ENCODE measurements around the gene ANKRD52.
A peak's percentile ranks its signal among the peaks of the same experiment; 100 is the strongest.
"Not testable (repeated sequence)": the region's sequence is repeated elsewhere in the genome, so short reads cannot be mapped to it uniquely, and the experiment has no call there.

Gene ANKRD52

DNA sequence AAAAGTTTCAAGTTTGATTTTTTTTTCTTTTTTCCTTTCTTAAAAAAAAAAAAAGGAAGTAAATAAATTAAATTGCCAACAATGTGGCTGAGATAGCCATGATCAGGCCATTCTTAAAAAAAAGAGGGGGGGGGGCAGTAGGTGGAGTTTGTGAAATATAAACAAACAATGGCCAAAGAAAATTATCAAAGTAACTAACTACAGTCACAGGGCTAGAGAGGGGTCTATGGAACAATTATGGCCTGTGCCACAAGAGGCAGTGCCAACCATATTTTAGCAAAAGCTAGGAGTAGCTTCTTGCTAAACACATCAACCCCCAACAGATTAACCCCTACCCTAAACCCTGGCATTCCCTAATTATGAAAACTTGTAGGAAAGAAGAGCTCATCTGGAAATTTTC, 52.7 kb downstream of the ANKRD52 start:
- no peak for DNase-seq

DNA sequence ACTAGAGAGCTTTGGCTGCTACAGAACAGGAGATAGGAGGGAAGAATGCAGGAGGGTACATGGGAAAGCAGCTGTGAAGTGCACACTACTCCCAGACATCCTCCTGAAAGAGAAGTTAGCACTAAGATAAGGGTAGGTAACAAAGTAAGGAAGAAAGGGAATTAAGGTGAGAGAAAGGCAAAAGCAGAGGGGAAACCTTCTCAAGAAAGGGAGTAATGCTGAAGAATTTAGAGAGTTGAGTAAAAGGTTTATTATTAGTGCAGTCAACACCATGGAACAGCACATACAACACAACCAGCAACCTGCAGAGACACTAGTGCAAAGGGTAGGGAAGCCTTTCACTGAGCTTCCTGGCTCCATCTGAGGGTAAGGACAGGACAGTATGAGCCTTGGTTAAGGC, 53.9 kb downstream of the ANKRD52 start:
- DNase-seq = no peak

DNA sequence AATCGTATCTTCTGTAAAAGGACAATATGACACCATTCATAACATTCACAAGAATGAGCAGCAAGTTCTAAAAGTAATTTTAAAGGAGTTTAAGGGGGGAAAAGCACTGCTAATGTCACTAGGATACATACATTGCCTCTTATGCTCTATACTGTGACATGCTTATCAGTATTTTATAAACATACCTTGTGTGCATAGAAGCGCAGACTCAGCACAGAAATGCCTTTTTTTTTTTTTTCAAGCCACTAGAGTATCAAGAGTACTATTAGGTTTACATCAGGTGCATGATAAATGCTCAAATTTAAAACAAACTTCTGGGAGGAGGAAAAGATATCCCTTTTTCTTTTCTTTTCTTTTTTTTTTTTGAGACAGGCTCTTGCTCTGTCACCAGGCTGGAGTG, 55.3 kb downstream of the ANKRD52 start:
- DNase-seq = no peak

DNA sequence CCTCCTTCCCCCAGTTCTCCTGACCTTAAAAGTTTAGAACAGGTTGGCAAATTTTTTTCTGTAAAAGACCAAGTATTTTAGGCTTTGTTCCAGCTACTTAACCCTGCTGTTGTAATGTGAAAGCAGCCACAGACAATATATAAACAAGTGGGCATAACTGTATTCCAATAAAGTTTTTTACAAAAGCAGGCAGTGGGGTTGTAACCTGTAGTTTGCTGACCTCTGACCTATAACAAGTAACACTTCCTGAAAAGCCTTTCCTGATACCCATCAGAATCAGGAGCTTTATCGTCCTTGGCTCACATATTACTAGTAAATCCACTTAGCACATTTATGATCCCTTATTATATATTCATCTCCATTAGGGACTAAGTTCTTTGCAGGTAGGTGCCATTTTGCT, 55.8 kb downstream of the ANKRD52 start:
- DNase-seq = no peak

DNA sequence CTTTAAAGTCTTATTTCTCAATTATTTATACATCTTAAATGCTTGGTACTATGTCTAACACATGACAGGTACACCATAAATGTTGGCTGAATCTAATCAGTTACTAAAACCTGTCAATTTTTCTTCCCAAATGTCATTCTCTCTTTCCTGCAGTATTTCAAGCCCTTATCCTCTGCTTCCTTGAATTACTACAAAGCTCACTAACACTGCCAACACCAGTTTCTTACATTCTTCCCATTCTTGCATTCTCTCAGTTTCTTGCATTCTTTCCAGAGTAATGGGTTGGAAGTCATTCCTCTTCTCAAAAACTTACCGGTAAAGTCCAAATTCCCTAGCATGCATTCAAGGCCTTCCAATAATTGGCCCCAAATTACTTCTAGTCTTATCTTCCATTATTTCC, 59.3 kb downstream of the ANKRD52 start:
- no peak for DNase-seq

DNA sequence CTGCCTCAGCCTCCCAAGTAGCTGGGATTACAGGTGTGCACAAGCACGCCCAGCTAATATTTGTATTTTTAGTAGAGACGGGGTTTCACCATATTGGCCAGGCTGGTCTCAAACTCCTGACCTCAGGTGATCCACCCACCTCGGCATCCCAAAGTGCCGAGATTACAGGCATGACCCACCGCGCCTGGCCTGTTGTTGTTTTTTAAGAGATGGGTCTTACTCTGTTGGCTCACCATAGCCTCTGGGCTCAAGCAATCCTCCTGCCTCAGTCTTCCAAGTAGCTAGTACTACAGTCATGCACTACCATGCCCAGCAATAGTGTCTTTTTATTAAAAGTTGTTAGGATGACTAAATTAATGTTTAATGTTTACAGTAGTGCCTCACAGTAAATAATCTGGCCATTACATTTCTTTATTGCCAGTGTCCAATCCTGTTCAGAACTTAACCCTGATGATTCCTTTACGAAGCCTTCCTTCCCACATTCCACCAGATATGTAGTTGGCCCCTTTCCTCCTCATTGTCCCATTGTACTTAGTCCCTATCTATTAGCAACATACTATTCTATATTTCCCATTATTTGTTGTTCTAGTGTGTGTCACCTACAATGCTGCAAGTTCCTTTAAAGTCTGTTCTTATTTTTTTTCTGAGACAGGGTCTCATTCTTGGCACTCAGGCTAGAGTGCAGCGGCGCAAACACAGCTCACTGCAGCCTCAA, 60.1 kb downstream of the ANKRD52 start:
- no peak for DNase-seq

DNA sequence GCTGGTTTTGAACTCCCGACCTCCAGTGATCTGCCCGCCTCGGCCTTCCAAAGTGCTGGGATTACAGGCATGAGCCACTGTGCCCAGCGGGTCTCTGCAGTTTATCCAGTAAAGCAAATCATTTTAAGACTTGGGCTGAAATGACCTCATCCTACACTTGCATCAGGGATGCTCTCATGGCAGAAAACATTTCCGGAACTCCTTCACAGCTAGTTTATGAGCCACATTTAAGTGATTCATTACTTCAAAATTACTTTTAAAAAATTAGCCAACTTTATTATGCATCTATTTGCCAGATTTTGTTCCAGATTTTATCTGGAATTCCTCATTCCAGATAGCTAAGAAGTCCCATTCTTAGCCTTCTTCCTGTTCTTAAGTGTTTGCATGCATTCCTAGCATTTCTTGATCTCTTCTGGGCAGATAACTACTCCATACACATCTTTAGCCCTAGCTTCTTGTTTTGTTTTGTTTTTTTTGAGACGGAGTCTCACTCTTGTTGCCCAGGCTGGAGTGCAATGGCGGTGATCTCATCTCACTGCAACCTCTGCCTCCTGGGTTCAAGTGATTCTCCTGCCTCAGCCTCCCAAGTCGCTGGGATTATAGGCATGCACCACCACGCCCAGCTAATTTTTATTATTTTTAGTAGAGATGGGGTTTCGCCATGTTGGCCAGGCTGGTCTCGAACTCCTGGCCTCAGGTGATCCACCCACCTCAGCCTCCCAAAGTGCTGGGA, 61.2 kb downstream of the ANKRD52 start:
- DNase-seq = not testable (repeated sequence)

DNA sequence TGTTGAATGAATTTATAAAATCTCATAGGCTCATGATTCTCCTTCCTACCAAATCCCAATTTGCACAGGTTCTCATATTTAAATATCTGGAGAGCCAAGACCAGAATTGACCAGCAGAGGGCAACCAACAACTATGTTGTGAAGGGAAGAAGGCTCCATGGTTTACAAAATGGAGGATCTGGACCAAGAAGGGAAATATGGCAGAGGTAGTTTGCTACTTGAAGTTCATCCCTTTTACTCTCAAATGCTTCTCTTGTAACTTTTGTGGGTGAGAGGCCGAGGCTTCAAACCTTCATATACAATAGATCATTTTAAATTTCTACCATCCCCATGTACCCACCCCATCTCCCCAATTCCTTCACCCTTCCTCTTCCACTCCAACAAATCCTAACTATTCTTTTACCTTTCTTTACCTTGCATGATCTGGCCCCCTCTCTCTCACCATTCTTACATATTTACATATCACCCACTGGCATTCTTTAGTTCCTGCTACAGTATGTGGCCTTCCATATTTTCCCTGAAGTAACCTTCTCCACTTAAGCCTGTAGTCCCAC, 65.1 kb downstream of the ANKRD52 start:
- DNase-seq = peak; percentile 63

DNA sequence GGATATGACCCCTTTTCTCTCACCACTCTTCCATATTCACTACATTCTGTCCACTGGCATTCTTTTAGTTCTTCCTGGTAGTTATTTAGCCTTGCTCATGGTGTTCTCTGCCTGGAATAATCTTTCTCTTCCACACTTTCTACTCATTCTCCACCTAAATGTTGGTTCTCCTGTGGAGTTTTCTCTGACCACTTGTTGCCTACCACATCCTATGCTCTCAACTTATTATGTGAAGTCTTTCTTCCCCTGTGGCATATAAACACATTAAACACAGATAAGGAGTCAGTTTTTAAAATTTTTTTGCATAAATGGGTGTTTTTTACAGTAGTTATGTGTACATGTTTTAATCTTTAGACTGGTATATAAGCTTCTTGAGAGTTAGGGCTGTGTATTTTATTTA, 65.6 kb downstream of the ANKRD52 start:
- DNase-seq = no peak

DNA sequence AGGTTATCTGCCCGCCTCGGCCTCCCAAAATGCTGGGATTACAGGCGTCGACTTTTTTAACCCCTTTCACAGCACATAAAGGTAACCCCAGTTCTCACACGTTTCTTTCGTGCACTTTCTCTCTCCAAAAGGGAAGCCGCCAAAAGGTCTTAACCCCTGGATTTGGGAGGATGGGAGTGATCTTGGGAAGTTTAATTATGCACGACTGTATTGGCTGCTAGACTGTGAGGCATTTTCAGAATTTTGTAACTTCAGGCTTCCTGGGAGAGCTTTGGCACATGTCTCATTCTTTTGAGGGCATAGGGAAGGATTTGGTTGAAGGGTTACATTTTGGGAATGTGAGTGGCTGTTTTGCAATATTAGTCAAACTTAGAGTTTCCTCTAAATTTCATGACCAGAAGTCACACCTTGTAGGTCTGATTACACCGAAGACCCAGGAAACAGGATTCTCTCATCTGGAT, 67.5 kb downstream of the ANKRD52 start:
- DNase-seq = no peak

DNA sequence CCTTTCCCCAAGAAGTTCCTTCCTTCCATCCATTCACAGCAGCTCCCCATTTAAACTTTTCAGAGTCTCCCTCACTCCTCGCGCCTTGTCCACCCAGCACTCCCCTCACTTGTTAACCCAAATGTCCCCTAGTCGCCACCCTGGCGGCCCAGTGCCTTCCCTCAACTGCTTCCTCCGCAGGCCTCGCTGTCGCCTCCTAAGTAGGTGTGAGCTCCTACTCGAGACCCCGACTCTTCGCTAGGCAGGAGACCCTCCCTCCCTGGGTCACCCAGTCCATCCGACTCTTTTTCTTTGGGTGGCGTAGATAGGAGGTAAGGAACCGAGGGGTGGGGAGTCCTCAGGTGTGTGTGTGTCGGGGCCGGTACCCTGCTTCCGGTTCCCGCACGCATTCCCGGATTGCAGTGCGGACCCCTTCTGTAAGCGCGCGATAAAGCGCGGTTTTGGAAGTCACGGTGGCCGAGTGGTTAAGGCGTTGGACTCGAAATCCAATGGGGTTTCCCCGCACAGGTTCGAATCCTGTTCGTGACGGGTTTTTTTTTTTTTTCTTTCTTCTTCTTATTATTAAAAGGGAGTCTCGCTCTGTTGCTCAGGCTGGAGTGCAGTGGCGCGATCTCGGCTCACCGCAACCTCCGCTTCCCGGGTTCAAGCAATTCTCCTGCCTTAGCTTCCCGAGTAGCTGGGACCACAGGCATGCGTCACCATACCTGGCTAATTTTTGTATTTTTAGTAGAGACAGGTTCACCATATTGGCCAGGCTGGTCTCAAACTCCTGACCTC, 68.1 kb downstream of the ANKRD52 start:
- DNase-seq = peak; percentile 87

DNA sequence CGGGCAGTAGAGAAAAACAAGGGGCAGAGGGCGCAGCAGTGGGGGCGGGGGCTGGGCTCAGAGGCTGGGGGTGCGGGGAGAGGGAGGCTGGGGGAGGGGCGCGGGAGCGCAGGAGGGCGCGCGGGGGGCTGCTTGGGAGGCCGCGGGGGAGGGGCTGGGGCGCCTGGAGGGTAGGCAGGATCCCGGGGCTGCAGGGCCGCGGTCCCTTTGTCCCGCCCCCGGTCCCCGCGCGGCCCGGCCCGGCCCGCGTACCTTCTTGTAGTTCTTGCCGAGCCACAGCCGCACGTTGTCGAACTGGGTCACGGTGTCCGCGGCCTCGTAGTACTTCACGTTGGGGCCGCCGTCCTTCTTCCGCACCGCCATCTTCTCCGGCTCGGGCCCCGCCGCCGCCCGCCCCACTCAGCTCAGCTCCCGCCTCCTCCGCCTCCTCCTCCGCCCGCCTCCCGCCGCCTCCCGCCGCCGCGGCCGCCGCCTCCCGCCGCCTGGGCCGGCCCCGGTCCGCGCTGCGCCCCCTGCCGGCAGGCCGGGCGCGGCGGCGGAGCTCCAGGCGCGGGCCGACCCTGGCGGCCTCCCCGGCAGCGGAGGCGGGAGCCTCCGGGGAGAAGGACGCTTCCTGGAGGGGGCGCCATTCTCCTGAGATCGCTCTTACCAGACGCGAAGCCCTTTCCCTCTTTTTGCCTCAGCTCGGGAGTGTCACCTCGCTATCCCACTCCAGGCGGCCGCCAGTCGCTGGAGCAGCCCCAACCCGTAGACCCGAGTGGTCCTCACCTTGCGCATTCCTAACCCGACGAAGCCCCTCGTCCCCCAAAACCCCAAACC, 68.9 kb downstream of the ANKRD52 start, which contains the start of gene SMARCC2:
SMARCC2 (minus strand) TSS at position 385 of the 819 bp plus-strand sequence; CDS start at position 363, 22 bp downstream.
- peak; percentile 80 for DNase-seq

DNA sequence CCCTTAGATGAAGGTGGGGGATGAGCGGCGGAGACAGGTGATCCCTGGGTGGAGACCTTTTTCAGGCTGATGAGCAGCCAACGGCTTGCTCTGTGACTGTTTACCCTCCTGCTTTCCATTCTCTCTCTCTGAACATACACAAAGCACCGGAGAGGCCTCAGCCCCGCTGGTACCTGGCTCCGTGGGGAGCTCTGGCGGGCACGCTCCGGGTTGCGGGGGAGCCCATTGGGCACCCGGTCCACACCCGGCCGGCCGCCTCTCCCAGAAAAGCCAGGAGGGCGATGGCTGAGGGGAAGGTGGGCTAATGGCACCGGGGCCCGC, 69.4 kb downstream of the ANKRD52 start:
- no peak for DNase-seq

DNA sequence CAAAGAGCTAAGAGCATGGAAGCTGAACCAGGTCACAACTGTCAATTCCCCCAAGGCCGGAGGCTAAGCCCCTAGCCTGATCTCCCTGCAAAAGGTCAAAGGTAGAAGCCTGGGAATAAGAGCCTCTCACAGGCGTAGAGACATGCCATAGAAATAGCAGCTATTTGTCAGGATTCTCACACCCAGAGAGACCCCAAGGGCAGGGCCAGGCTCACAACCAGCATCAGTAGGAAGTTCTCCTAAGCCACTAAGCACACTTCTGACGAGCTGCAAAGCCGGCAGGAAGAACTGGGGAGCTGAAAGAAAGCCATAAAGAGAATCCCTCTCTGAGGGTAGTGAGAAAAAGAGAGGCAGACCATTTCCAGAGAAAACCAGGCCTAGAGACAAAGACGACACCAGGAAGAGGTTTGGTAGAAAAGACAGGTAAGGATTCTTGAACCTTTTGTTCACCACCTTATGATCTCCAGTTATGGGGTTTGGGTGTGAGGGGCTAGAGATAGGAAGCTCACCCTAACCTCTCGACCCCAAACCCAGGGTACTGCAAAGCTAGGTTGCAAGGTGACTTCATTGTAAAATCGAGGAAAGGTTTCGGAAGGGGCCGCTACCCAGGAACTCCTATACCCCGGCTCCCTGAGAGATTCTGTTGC, 69.9 kb downstream of the ANKRD52 start:
- DNase-seq = no peak

Measured in stimulated activated CD4-positive, alpha-beta T cell treated with anti-CD3 and anti-CD28 coated beads, Interleukin-12 subunit alpha, Interleukin-12 subunit beta, amount 100 ng/mL, for 4 hours (primary cell).